ENCODE results near the gene PTPRN2. TPM values are rescaled to one million over a fixed set of nuclear protein-coding genes. Genes with fewer than 3 reads are reported as not detected.

The PTPRN2 gene
- total RNA-seq, 1 donor from 2014 or later, result 32.2 TPM

DNA sequence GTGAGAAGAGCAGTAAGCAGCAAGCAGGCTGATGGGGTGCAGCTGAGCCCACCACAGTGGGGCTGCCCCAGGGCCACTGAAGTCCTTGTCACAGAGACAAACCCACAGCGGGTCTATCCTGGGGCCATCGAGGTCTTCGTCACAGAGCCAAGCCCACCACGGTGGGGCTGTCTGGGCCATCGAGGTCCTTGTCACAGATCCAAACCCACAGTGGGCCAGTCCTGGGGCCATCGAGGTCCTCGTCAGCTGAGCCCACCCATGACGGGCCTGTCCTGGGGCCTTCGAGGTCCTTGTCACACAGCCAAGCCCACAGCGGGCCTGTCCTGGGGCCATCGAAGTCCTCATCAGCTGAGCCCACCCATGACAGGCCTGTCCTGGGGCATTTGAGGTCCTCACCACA, 700.9 kb downstream of the PTPRN2 start:
- H3K27ac Mint-ChIP-seq (ENCODE audit: unreplicated experiment), result no peak overlapping the region
- no peak for DNase-seq (ENCODE audit: low read depth, low spot score)
- peaks cover 14% of the 10 kb centered on the region for H3K4me1 Mint-ChIP-seq
- H3K9me3 Mint-ChIP-seq, result peaks cover 2% of the 10 kb centered on the region
- H3K27me3 Mint-ChIP-seq (ENCODE audit: low read depth), result no peaks in the 10 kb centered on the region
- no peak overlapping the region for H3K4me3 Mint-ChIP-seq
- H3K36me3 Mint-ChIP-seq (ENCODE audit: low read depth), result no peaks in the 10 kb centered on the region
- TF ChIP-seq, protein P1, sequence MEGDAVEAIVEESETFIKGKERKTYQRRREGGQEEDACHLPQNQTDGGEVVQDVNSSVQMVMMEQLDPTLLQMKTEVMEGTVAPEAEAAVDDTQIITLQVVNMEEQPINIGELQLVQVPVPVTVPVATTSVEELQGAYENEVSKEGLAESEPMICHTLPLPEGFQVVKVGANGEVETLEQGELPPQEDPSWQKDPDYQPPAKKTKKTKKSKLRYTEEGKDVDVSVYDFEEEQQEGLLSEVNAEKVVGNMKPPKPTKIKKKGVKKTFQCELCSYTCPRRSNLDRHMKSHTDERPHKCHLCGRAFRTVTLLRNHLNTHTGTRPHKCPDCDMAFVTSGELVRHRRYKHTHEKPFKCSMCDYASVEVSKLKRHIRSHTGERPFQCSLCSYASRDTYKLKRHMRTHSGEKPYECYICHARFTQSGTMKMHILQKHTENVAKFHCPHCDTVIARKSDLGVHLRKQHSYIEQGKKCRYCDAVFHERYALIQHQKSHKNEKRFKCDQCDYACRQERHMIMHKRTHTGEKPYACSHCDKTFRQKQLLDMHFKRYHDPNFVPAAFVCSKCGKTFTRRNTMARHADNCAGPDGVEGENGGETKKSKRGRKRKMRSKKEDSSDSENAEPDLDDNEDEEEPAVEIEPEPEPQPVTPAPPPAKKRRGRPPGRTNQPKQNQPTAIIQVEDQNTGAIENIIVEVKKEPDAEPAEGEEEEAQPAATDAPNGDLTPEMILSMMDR (conservative IDR thresholded peaks at IDR 0.05), result no peak

- peaks cover 14% of the 10 kb centered on the region for H3K4me1 Mint-ChIP-seq
- H3K27me3 Mint-ChIP-seq (ENCODE audit: low read depth), result no peaks in the 10 kb centered on the region
- peaks cover 2% of the 10 kb centered on the region for H3K9me3 Mint-ChIP-seq
- no peak overlapping the region for H3K27ac Mint-ChIP-seq (ENCODE audit: unreplicated experiment)
- H3K36me3 Mint-ChIP-seq (ENCODE audit: low read depth), result no peaks in the 10 kb centered on the region
- TF ChIP-seq, protein P1 (conservative IDR thresholded peaks at IDR 0.05), result no peak
- DNase-seq (ENCODE audit: low read depth, low spot score), result no peak
- no peak overlapping the region for H3K4me3 Mint-ChIP-seq
These were observed 701.4 kb downstream of the PTPRN2 start for GRCh38 chr7:157886266-157886665.

- H3K4me1 Mint-ChIP-seq, result peaks cover 14% of the 10 kb centered on the region
- H3K4me3 Mint-ChIP-seq, result no peak overlapping the region
- H3K36me3 Mint-ChIP-seq (ENCODE audit: low read depth), result peaks cover 3% of the 10 kb centered on the region
- no peak for DNase-seq (ENCODE audit: low read depth, low spot score)
- H3K27me3 Mint-ChIP-seq (ENCODE audit: low read depth), result no peaks in the 10 kb centered on the region
- H3K9me3 Mint-ChIP-seq, result peaks cover 7% of the 10 kb centered on the region
- H3K27ac Mint-ChIP-seq (ENCODE audit: unreplicated experiment), result no peak overlapping the region
- TF ChIP-seq, protein P1 (conservative IDR thresholded peaks at IDR 0.05), result no peak
These were observed 702.5 kb downstream of the PTPRN2 start for GRCh38 chr7:157885140-157885539.

DNA sequence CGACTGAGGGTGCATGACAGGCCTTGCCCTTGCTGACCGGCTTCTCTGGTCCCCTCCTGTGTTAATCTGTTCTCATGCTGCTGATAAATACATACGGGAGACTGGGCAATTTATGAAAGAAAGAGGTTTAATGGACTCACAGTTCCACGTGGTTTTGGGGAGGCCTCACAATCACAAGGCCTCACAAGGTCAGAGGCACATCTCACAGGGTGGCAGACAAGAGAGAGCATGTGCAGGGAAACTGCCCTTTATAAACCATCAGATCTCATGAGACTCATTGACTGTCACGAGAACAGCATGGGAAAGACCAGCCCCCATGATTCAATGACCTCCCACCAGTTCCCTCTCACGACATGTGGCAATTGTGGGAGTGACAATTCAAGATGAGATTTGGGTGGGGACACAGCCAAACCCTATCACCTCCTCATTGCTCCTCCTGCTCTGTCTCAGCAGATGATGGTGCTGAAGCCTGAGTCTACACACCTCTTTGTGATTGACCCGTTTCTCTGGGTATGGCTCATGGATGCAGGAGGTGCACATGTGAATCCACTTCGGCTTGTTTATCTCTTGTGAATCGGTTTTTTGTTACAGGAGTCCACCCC, 703.1 kb downstream of the PTPRN2 start:
- Mint-ChIP-seq H3K4me1 (peaks cover 12% of the 10 kb centered on the region), H3K9me3 (peaks cover 5% of the 10 kb centered on the region), H3K36me3 (ENCODE audit: low read depth) (peaks cover 3% of the 10 kb centered on the region), H3K27me3 (ENCODE audit: low read depth) (no peaks in the 10 kb centered on the region), H3K27ac (ENCODE audit: unreplicated experiment) (no peak overlapping the region), H3K4me3 (no peak overlapping the region)
- TF ChIP-seq, protein P1 (conservative IDR thresholded peaks at IDR 0.05), result no peak
- no peak for DNase-seq (ENCODE audit: low read depth, low spot score)

DNA sequence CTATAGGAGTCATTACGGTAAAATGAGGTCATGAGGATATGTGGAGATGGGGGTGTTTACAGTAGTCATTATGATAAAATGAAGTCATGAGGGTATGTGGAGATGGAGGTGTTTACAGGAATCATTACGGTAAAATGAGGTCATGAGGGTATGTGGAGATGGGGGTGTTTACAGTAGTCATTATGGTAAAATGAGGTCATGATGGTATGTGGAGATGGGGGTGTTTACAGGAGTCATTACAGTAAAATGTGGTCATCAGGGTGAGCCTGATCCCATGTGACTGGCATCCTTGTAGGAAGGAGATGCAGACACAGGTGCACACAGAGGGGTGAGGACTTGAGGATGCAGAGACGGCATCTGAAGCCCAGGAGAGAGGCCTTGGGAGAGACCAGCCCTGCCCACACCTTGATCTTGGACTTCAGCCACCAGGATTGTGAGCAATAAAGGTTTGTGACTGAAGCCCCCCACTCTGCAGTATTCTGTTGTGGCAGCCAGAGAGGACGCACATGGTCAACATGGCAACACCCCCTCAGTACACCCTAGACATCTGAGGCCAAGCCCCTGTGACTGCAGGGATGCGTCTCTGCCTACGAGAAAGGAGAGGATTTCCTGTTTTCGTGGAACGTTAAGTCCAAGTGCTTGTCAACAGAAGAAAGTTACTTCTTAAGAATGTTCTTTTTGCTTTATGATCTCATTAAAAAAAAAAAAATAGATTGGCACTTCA, 706.4 kb downstream of the PTPRN2 start:
- Mint-ChIP-seq H3K9me3 (peaks cover 5% of the 10 kb centered on the region), H3K27ac (ENCODE audit: unreplicated experiment) (no peak overlapping the region), H3K4me3 (no peak overlapping the region), H3K4me1 (peaks cover 9% of the 10 kb centered on the region), H3K27me3 (ENCODE audit: low read depth) (no peaks in the 10 kb centered on the region), H3K36me3 (ENCODE audit: low read depth) (peaks cover 5% of the 10 kb centered on the region)
- no peak for DNase-seq (ENCODE audit: low read depth, low spot score)
- TF ChIP-seq, protein P1 (conservative IDR thresholded peaks at IDR 0.05), result no peak
